H1 (cell line): ENCODE data around the gene CMYA5. TPM values are rescaled to one million over a fixed set of nuclear protein-coding genes. Genes with fewer than 3 reads are reported as not detected.

ENCODE experiments used
- CTCF ChIA-PET: fragments of 300-600 bp; sonication (Branson Sonifier 250); formaldehyde crosslinking; loops from one replicate; lab custom pipeline; 2021; ENCODE audit not compliant: partially characterized antibody; lab: Charles Lee
- POLR2A ChIA-PET: fragments of 300-600 bp; sonication (Branson Sonifier 250); formaldehyde crosslinking; loops from one replicate; lab custom pipeline; 2021; ENCODE audit warnings: inconsistent platforms; ENCODE audit not compliant: partially characterized antibody; lab: Charles Lee
- DNase-seq, 2 experiments: peaks; one replicate each; pipeline versions ENCODE4 v3.0.0 to v3.0.0-alpha.2; 2010 to 2022; ENCODE audit warnings: low spot score in 2 of 2, low read depth in 1 of 2, mixed read lengths in 1 of 2
- FAIRE-seq: peaks from 2 replicates; lab custom pipeline; 2011; peaks lifted over from hg19 to GRCh38; lab: Jason Lieb, UNC
- H2AFZ ChIP-seq: 2 replicates; pipeline ENCODE4 v1.8.1; 2012; ENCODE audit warnings: low read length, inconsistent platforms
- H2AK5ac ChIP-seq: 2 replicates; pipeline ENCODE4 v1.6.1; 2013; ENCODE audit warnings: low read depth, low read length
- H2BK120ac ChIP-seq: replicated peaks from 2 replicates; pipeline ENCODE3; 2013; ENCODE audit warnings: low read depth, low read length, inconsistent platforms
- H2BK12ac ChIP-seq: 2 replicates; pipeline ENCODE4 v1.6.1; 2013; ENCODE audit warnings: low read depth, low read length
- H2BK15ac ChIP-seq: 2 replicates; pipeline ENCODE4 v1.6.1; 2013; ENCODE audit warnings: low read length
- H2BK20ac ChIP-seq: 2 replicates; pipeline ENCODE4 v1.6.1; 2013; ENCODE audit warnings: low read length
- H2BK5ac ChIP-seq: 2 replicates; pipeline ENCODE4 v1.6.1; 2013; ENCODE audit warnings: low read depth, low read length
- H3K14ac ChIP-seq: 2 replicates; pipeline ENCODE4 v1.6.1; 2013; ENCODE audit warnings: inconsistent platforms; ENCODE audit not compliant: insufficient read length
- H3K18ac ChIP-seq: 2 replicates; pipeline ENCODE4 v1.6.1; 2013; ENCODE audit warnings: low read length; ENCODE audit errors: extremely low read depth
- H3K23ac ChIP-seq: 2 replicates; pipeline ENCODE4 v1.6.1; 2013; ENCODE audit warnings: inconsistent platforms; ENCODE audit not compliant: insufficient read length
- H3K23me2 ChIP-seq: 2 replicates; pipeline ENCODE4 v1.6.1; 2013; ENCODE audit warnings: low read depth, low read length
- H3K27ac ChIP-seq: 2 replicates; pipeline ENCODE4 v1.6.1; 2011; ENCODE audit warnings: low read depth, low read length, inconsistent platforms
- H3K27me3 ChIP-seq, 4 experiments: replicated peaks in 1 of 4; 1 replicate in 1 of 4; 2 replicates in 3 of 4; pipeline versions ENCODE4 v1.6.1 to v1.8.1; 2011 to 2013; ENCODE audit warnings: low read length in 3 of 4, mild to moderate bottlenecking in 3 of 4, inconsistent platforms in 2 of 4, mixed read lengths in 2 of 4, moderate library complexity in 1 of 4; ENCODE audit not compliant: control insufficient read depth in 3 of 4, insufficient read depth in 3 of 4; ENCODE audit errors: extremely low read depth in 1 of 4
- H3K36me3 ChIP-seq, 4 experiments: 2 replicates each; pipeline versions ENCODE4 v1.6.1 to v1.8.1; 2011 to 2013; ENCODE audit warnings: mild to moderate bottlenecking in 4 of 4, low read length in 3 of 4, moderate library complexity in 2 of 4, control low read depth in 1 of 4, inconsistent platforms in 1 of 4; ENCODE audit not compliant: insufficient read depth in 4 of 4, control insufficient read depth in 2 of 4
- H3K4ac ChIP-seq: replicated peaks from 2 replicates; pipeline ENCODE3; 2013; ENCODE audit warnings: low read length, low read depth, mixed read lengths, inconsistent platforms; ENCODE audit not compliant: insufficient read length
- H3K4me1 ChIP-seq, 4 experiments: replicated peaks in 1 of 4; 1 replicate in 1 of 4; 2 replicates in 3 of 4; pipeline versions ENCODE4 v1.6.1 to v1.8.1; 2011 to 2013; ENCODE audit warnings: low read length in 3 of 4, inconsistent platforms in 2 of 4, mixed read lengths in 1 of 4; ENCODE audit not compliant: insufficient read depth in 4 of 4, control insufficient read depth in 3 of 4
- H3K4me2 ChIP-seq, 2 experiments: 2 replicates each; pipeline versions ENCODE4 v1.6.1 to v1.8.1; 2011 to 2013; ENCODE audit warnings: low read depth in 2 of 2, low read length in 2 of 2, control low read depth in 1 of 2, inconsistent platforms in 1 of 2, mild to moderate bottlenecking in 1 of 2; ENCODE audit not compliant: insufficient read depth in 1 of 2
- H3K4me3 ChIP-seq, 4 experiments: fragments of 200-600, 300-600 bp in 1 of 4; sonication (generic), shearing (Covaris generic), sonication (Bioruptor Twin) in 1 of 4; 2 replicates each; pipeline versions ENCODE4 v1.5.1 to v1.8.1; 2011 to 2016; ENCODE audit warnings: low read length in 4 of 4, low read depth in 3 of 4, control low read depth in 2 of 4, inconsistent platforms in 2 of 4, mild to moderate bottlenecking in 2 of 4, mixed read lengths in 1 of 4, moderate library complexity in 1 of 4; ENCODE audit not compliant: insufficient read depth in 2 of 4; ENCODE audit errors: extremely low read depth in 1 of 4
- H3K56ac ChIP-seq: replicated peaks from 2 replicates; pipeline ENCODE3; 2013; ENCODE audit warnings: low read depth, mild to moderate bottlenecking, mixed read lengths, low read length, inconsistent platforms; ENCODE audit not compliant: insufficient read length
- H3K79me1 ChIP-seq: 2 replicates; pipeline ENCODE4 v1.6.1; 2013; ENCODE audit warnings: low read depth, low read length, control low read depth
- H3K79me2 ChIP-seq, 2 experiments: 2 replicates each; pipeline versions ENCODE4 v1.6.1 to v1.8.1; 2012 to 2013; ENCODE audit warnings: low read length in 2 of 2, mild to moderate bottlenecking in 2 of 2, inconsistent platforms in 1 of 2; ENCODE audit not compliant: insufficient read depth in 2 of 2, control insufficient read depth in 1 of 2
- H3K9ac ChIP-seq, 4 experiments: replicated peaks in 1 of 4; 1 replicate in 1 of 4; 2 replicates in 3 of 4; pipeline versions ENCODE4 v1.6.1 to v1.8.1; 2011 to 2013; ENCODE audit warnings: low read depth in 3 of 4, low read length in 3 of 4, control low read depth in 2 of 4, mild to moderate bottlenecking in 2 of 4, moderate library complexity in 2 of 4, inconsistent platforms in 1 of 4; ENCODE audit errors: extremely low read depth in 1 of 4
- H3K9me3 ChIP-seq, 2 experiments: 2 replicates each; pipeline versions ENCODE4 v1.6.1 to v1.8.1; 2012 to 2013; ENCODE audit warnings: mild to moderate bottlenecking in 2 of 2, moderate library complexity in 2 of 2, control low read depth in 1 of 2, inconsistent platforms in 1 of 2, low read depth in 1 of 2, low read length in 1 of 2, mixed read lengths in 1 of 2; ENCODE audit not compliant: insufficient read depth in 2 of 2
- H4K20me1 ChIP-seq, 2 experiments: replicated peaks in 1 of 2; 2 replicates each; pipeline versions ENCODE3 to v1.8.1; 2011 to 2013; ENCODE audit warnings: inconsistent platforms in 2 of 2, low read length in 2 of 2, mild to moderate bottlenecking in 1 of 2; ENCODE audit not compliant: insufficient read depth in 2 of 2, control insufficient read depth in 1 of 2
- H4K5ac ChIP-seq: 2 replicates; pipeline ENCODE4 v1.6.1; 2013; ENCODE audit warnings: low read length, low read depth, mixed read lengths, inconsistent platforms; ENCODE audit not compliant: insufficient read length
- H4K8ac ChIP-seq: 2 replicates; pipeline ENCODE4 v1.8.0; 2013; ENCODE audit warnings: mild to moderate bottlenecking, moderate library complexity, low read length, inconsistent platforms; ENCODE audit not compliant: insufficient read depth; ENCODE audit errors: extremely low read depth
- H4K91ac ChIP-seq: replicated peaks from 2 replicates; pipeline ENCODE3; 2013; ENCODE audit warnings: low read length, mixed read lengths, inconsistent platforms; ENCODE audit not compliant: insufficient read length
- EP300 ChIP-seq, 2 experiments: IDR thresholded peaks; 1 replicate in 1 of 2; 2 replicates in 1 of 2; pipeline ENCODE4 v1.6.1; 2011 to 2012; ENCODE audit warnings: low read depth in 2 of 2, low read length in 2 of 2, mild to moderate bottlenecking in 2 of 2, borderline replicate concordance in 1 of 2, inconsistent platforms in 1 of 2, moderate library complexity in 1 of 2
- GTF2F1 ChIP-seq: IDR thresholded peaks from 2 replicates; pipeline ENCODE4 v1.6.1; 2012; ENCODE audit warnings: low read depth, low read length, improper control_type of control experiment, borderline replicate concordance
- KDM4A ChIP-seq: IDR thresholded peaks from one replicate; pipeline ENCODE4 v1.7.1; 2012; ENCODE audit warnings: low read depth, mild to moderate bottlenecking, moderate library complexity, low read length, inconsistent platforms; ENCODE audit not compliant: severe bottlenecking
- WGBS, 2 experiments: shearing (Covaris generic) in 1 of 2; methylation state at CpG; one replicate each; pipeline versions ENCODE4 v1.1.6 to v1.1.7; 2013 to 2015; ENCODE audit warnings: low lambda C conversion rate in 2 of 2, mixed read lengths in 2 of 2, inconsistent platforms in 1 of 2, low coverage in 1 of 2, missing lambda C conversion rate in 1 of 2; ENCODE audit not compliant: insufficient replicate concordance in 2 of 2, insufficient coverage in 1 of 2, insufficient read length in 1 of 2; ENCODE audit errors: extremely low coverage in 1 of 2, missing lambda C conversion rate in 1 of 2; 5-methylcytosine and 5-hydroxymethylcytosine counted together
- polyA plus RNA-seq, 7 experiments: library from polyadenylated mRNA; depleted of rRNA in 3 of 7; stranded (reverse) in 5 of 7; unstranded in 2 of 7; fragments of >200 nt in 5 of 7; fragments of 200-250 nt in 2 of 7; gene quantifications; 1 replicate in 5 of 7; 2 replicates in 1 of 7; 4 replicates in 1 of 7; pipeline versions ENCODE4 v1.2.1 to v1.2.3, GENCODE V29; 2011 to 2013; ENCODE audit warnings: missing spikeins in 2 of 7, mixed read lengths in 2 of 7
- total RNA-seq: library from RNA; stranded (reverse); fragmentation: NEBNext Ultra II Directional; extraction: Animal tissue kit (Norgen Biotek cat#: 25700); gene quantifications from 2 replicates; pipeline ENCODE4 v1.2.1, GENCODE V29; 2021

The CMYA5 gene
- total and polyA plus RNA-seq, 2 of the 8 experiments (the other 6 are each of a cell fraction or from before 2014, with no cell fraction given) = 0.88 to 0.95 TPM

DNA sequence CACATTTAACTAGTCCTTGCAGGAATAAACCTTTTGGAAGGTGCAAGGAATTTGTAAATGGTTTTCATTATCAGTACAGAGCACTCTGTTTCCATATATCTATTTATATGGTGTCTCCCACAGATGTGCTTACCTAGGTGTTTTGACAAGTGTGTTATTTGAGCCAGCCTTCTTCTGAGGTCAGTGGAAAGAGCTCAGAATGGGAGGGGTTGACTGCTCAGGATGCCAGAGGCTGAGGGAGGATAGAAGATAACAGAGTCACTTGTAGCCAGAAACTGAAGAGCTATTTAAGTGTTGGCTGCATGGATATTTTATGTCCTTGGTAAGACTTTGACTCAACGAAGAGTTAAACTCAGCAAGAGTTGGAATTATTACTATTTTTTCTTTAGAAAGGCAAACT, 5.0 kb downstream of the CMYA5 start:
- H3K27me3 ChIP-seq = no peaks in the 10 kb centered on the region; a peak in 1 of 7 replicates
- no peaks in the 10 kb centered on the region; a peak in 1 of 4 replicates for H3K9me3 ChIP-seq
- no peak overlapping the region for H3K27ac ChIP-seq
- H3K18ac ChIP-seq = no peak overlapping the region
- peaks cover 6% of the 10 kb centered on the region; the same call in 1 of the 2 replicates for H3K23me2 ChIP-seq
- H3K36me3 ChIP-seq = no peaks in the 10 kb centered on the region
- H3K23ac ChIP-seq = no peak overlapping the region
- no peak overlapping the region for H2BK5ac ChIP-seq
- ChIA-PET POLR2A (no interaction called here), CTCF (interaction anchor here (1.0 to 7.8 kb wide), 4 partner anchors 9 to 389 kb away, joined by 3 to 45 read pairs (median 4); no protein-coding TSS in a partner anchor)
- H2BK20ac ChIP-seq = no peak overlapping the region
- H2AFZ ChIP-seq = no peak overlapping the region
- 80% methylated on average over 1 of the region's 1 CpG; no CpG with 5 or more reads in 1 of the 2 experiments for WGBS, 2 experiments
- FAIRE-seq = no peak
- no peak overlapping the region for H4K8ac ChIP-seq
- H4K5ac ChIP-seq = no peak overlapping the region
- no peak overlapping the region for H4K91ac ChIP-seq
- H2AK5ac ChIP-seq = no peak overlapping the region
- H3K14ac ChIP-seq = no peak overlapping the region
- no peak overlapping the region for H3K9ac ChIP-seq
- H3K4me3 ChIP-seq = no peak overlapping the region
- no peak overlapping the region for H3K4ac ChIP-seq
- H3K4me1 ChIP-seq = peaks cover 0 to 5% (median 1%) of the 10 kb centered on the region in 4 experiments; a peak in 3 of 7 replicates
- no peaks in the 10 kb centered on the region for H3K79me1 ChIP-seq
- H3K4me2 ChIP-seq = no peak overlapping the region
- DNase-seq = no peak
- H2BK120ac ChIP-seq = no peak overlapping the region
- H3K79me2 ChIP-seq = no peaks in the 10 kb centered on the region
- no peak overlapping the region for H2BK15ac ChIP-seq
- H3K56ac ChIP-seq = no peak overlapping the region
- H4K20me1 ChIP-seq = no peaks in the 10 kb centered on the region
- H2BK12ac ChIP-seq = no peak overlapping the region
- no peak for TF ChIP-seq EP300 (IDR thresholded peaks at IDR 0.05; ENCODE audit: borderline replicate concordance in 1 of 2, low read depth in 2 of 2, low read length in 2 of 2)
- TF ChIP-seq KDM4A = no peak
- no peak for TF ChIP-seq GTF2F1
